ENCODE data around the gene CPE. TPM values are rescaled to one million over a fixed set of nuclear protein-coding genes. Genes with fewer than 3 reads are reported as not detected.

Gene CPE
- polyA plus RNA-seq, 4 donors, result 1.1 to 326 (median 22.9) TPM

DNA sequence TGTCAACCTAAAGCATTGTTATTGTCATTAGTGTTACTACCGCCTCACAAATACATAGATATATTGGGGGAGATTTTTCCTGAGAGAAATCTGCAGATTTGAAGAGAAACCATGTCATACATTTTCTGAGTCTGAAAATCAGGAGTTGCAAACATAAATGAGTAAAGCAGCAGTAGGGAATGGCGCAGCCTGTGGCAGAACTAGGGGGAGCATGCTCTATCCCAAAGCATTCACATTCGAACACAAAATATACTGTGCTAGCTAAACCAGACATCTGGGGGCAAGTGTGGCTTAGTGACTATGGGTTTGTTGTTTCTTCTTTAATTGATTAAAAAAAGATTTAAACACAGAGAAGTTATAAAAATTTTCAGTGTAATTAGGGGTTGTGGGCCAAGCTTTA is 83.2 kb downstream of the CPE start:
- Histone ChIP-seq H3K36me3 (ENCODE audit: control insufficient read depth in 3 of 3, insufficient read depth in 2 of 3, low read depth in 1 of 3, low read length in 3 of 3) (no peaks in the 10 kb centered on the region), H3K4me3 (ENCODE audit: low read depth in 1 of 3, low read length in 3 of 3) (no peak overlapping the region), H3K9me3 (ENCODE audit: control insufficient read depth in 2 of 2, insufficient read depth in 1 of 2, low read depth in 1 of 2, low read length in 1 of 2) (no peaks in the 10 kb centered on the region), H3K27me3 (ENCODE audit: control insufficient read depth in 3 of 3, insufficient read depth in 3 of 3, low read length in 3 of 3) (no peaks in the 10 kb centered on the region), H3K27ac (ENCODE audit: low read depth in 1 of 3, low read length in 2 of 3) (no peak overlapping the region), H3K4me1 (ENCODE audit: control insufficient read depth in 3 of 3, insufficient read depth in 2 of 3, low read depth in 1 of 3, low read length in 2 of 3) (no peaks in the 10 kb centered on the region)
- no peak for DNase-seq
- FAIRE-seq, result no peak
- WGBS, 3 donors, result 87 to 93% (median 90%) methylated on average over 3 of the region's 3 CpGs

DNA sequence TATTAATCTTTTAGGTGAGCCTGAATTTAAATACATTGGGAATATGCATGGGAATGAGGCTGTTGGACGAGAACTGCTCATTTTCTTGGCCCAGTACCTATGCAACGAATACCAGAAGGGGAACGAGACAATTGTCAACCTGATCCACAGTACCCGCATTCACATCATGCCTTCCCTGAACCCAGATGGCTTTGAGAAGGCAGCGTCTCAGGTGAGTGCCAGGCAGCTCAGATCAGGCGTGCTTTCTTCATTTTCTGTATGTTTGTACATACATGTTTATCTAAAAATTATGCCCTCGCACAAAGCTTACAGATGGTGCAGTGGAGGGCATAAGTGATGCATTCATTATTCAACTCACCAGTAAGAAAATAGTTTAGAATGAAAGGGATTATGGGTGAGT is 85.6 kb downstream of the CPE start:
- DNase-seq (no peak), FAIRE-seq (no peak)
- 74% methylated on average over 7 of the region's 7 CpGs for WGBS, 3 donors
- Histone ChIP-seq H3K4me3 (ENCODE audit: low read depth in 1 of 3, low read length in 3 of 3) (no peak overlapping the region), H3K27ac (ENCODE audit: low read depth in 1 of 3, low read length in 2 of 3) (no peak overlapping the region), H3K4me1 (ENCODE audit: control insufficient read depth in 3 of 3, insufficient read depth in 2 of 3, low read depth in 1 of 3, low read length in 2 of 3) (peaks cover 0 to 2% (median 0%) of the 10 kb centered on the region in 3 donors), H3K27me3 (ENCODE audit: control insufficient read depth in 3 of 3, insufficient read depth in 3 of 3, low read length in 3 of 3) (no peaks in the 10 kb centered on the region), H3K36me3 (ENCODE audit: control insufficient read depth in 3 of 3, insufficient read depth in 2 of 3, low read depth in 1 of 3, low read length in 3 of 3) (no peaks in the 10 kb centered on the region), H3K9me3 (ENCODE audit: control insufficient read depth in 2 of 2, insufficient read depth in 1 of 2, low read depth in 1 of 2, low read length in 1 of 2) (no peaks in the 10 kb centered on the region)

DNA sequence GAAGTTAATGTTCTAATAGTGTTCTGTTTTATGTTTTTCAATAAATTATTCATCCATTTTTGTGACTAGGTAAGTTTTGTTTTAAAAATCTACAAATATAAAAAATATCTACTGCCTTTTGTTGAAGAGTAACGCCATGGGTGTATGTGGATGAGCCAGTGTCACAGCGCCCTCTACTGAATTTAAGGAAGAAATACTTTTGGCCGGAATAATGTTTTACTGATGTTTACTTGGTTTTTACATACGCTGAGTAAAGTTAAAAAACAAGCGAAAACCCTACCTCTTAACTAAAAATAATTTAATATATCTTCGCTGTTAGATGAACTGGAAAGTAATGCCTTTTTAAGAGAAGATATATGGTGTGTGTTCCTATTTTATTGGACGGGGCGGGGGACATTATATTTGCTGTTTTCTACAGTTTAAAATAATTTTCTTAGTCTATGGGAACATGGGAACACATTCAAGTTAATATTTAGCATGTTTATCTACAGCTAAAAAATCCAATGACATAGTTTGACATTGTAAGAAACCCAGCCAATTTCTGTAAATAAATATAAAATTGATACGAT is 86.1 kb downstream of the CPE start:
- H3K36me3 ChIP-seq (ENCODE audit: control insufficient read depth in 3 of 3, insufficient read depth in 2 of 3, low read depth in 1 of 3, low read length in 3 of 3), result no peaks in the 10 kb centered on the region
- H3K27me3 ChIP-seq (ENCODE audit: control insufficient read depth in 3 of 3, insufficient read depth in 3 of 3, low read length in 3 of 3), result no peaks in the 10 kb centered on the region
- H3K27ac ChIP-seq (ENCODE audit: low read depth in 1 of 3, low read length in 2 of 3), result no peak overlapping the region
- FAIRE-seq (peak; percentile 87), DNase-seq (peak; percentile 42 to 58)
- H3K4me1 ChIP-seq (ENCODE audit: control insufficient read depth in 3 of 3, insufficient read depth in 2 of 3, low read depth in 1 of 3, low read length in 2 of 3), result peaks cover 0 to 2% (median 0%) of the 10 kb centered on the region in 3 donors
- H3K9me3 ChIP-seq (ENCODE audit: control insufficient read depth in 2 of 2, insufficient read depth in 1 of 2, low read depth in 1 of 2, low read length in 1 of 2), result peaks cover 0 to 2% of the 10 kb centered on the region in 2 donors
- no peak overlapping the region for H3K4me3 ChIP-seq (ENCODE audit: low read depth in 1 of 3, low read length in 3 of 3)
- WGBS, 3 donors, result 24 to 26% (median 26%) methylated on average over 9 of the region's 9 CpGs

DNA sequence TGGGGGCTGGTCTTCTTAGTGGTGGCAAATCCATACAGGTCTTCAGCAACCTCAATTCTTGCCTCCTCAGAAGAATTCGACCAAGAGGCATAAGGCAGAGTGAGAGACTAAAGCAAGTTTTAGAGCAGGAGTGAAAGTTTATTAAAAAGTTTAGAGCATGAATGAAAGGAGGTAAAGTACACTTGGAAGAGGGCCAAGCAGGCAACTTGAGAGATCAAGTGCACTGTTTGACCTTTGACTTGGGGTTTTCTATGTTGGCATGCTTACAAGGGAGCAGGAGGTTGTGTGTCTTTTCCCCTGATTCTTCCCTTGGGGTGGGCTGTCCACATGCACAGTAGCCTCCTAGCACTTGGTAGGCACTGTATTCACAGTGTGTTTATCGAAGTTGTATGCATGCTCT is 91.2 kb downstream of the CPE start:
- no peaks in the 10 kb centered on the region for H3K36me3 ChIP-seq (ENCODE audit: control insufficient read depth in 3 of 3, insufficient read depth in 2 of 3, low read depth in 1 of 3, low read length in 3 of 3)
- DNase-seq (peak in 1 of 2 donors; percentile 79), FAIRE-seq (no peak)
- H3K4me3 ChIP-seq (ENCODE audit: low read depth in 1 of 3, low read length in 3 of 3), result no peak overlapping the region
- no peak overlapping the region for H3K27ac ChIP-seq (ENCODE audit: low read depth in 1 of 3, low read length in 2 of 3)
- H3K4me1 ChIP-seq (ENCODE audit: control insufficient read depth in 3 of 3, insufficient read depth in 2 of 3, low read depth in 1 of 3, low read length in 2 of 3), result peaks cover 0 to 2% (median 0%) of the 10 kb centered on the region in 3 donors
- peaks cover 0 to 22% of the 10 kb centered on the region in 2 donors for H3K9me3 ChIP-seq (ENCODE audit: control insufficient read depth in 2 of 2, insufficient read depth in 1 of 2, low read depth in 1 of 2, low read length in 1 of 2)
- 41 to 66% (median 44%) methylated on average over 2 of the region's 2 CpGs for whole genome bisulfite sequencing, 3 donors
- no peaks in the 10 kb centered on the region for H3K27me3 ChIP-seq (ENCODE audit: control insufficient read depth in 3 of 3, insufficient read depth in 3 of 3, low read length in 3 of 3)

DNA sequence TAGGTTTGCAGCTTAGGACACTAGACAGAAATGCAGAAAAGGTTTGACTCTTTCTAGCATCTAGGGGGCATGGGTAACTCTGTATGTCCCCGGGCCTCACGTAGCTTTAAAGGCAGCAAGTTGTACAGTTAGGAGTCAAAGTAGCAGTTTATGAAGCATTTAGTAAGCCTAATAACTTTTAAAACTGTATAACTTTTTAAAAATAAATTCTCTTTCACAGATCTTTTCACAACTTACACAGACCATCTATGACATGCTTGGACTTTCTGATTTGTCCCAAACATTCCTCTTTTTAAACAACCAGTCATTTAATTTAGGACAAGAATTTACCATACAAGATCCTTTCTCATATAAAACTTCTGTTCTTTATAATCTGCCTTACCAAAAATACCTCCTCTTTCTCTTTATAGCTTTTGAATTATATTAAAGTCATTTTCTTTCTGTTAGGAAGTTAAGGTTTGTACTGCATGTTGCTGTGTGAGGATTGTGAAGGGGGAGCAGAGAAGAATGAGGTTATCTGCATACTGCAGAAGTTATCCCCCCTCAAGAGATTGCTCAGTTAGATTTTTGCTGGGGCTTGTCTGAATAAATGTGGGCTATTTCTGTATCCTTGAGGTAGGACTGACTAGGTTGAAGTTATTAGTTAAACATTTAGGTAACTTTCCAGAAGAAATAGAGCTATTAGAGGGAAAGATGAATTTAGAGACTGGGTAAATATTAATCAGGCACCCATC is 94.3 kb downstream of the CPE start:
- H3K4me3 ChIP-seq (ENCODE audit: low read depth in 1 of 3, low read length in 3 of 3), result no peak overlapping the region
- no peaks in the 10 kb centered on the region for H3K36me3 ChIP-seq (ENCODE audit: control insufficient read depth in 3 of 3, insufficient read depth in 2 of 3, low read depth in 1 of 3, low read length in 3 of 3)
- H3K9me3 ChIP-seq (ENCODE audit: control insufficient read depth in 2 of 2, insufficient read depth in 1 of 2, low read depth in 1 of 2, low read length in 1 of 2), result peaks cover 0 to 22% of the 10 kb centered on the region in 2 donors
- H3K4me1 ChIP-seq (ENCODE audit: control insufficient read depth in 3 of 3, insufficient read depth in 2 of 3, low read depth in 1 of 3, low read length in 2 of 3), result peaks cover 0 to 2% (median 0%) of the 10 kb centered on the region in 3 donors
- no peaks in the 10 kb centered on the region for H3K27me3 ChIP-seq (ENCODE audit: control insufficient read depth in 3 of 3, insufficient read depth in 3 of 3, low read length in 3 of 3)
- no peak overlapping the region for H3K27ac ChIP-seq (ENCODE audit: low read depth in 1 of 3, low read length in 2 of 3)
- FAIRE-seq, result no peak
- WGBS, 3 donors, result 88 to 97% (median 92%) methylated on average over 2 of the region's 2 CpGs
- no peak for DNase-seq

DNA sequence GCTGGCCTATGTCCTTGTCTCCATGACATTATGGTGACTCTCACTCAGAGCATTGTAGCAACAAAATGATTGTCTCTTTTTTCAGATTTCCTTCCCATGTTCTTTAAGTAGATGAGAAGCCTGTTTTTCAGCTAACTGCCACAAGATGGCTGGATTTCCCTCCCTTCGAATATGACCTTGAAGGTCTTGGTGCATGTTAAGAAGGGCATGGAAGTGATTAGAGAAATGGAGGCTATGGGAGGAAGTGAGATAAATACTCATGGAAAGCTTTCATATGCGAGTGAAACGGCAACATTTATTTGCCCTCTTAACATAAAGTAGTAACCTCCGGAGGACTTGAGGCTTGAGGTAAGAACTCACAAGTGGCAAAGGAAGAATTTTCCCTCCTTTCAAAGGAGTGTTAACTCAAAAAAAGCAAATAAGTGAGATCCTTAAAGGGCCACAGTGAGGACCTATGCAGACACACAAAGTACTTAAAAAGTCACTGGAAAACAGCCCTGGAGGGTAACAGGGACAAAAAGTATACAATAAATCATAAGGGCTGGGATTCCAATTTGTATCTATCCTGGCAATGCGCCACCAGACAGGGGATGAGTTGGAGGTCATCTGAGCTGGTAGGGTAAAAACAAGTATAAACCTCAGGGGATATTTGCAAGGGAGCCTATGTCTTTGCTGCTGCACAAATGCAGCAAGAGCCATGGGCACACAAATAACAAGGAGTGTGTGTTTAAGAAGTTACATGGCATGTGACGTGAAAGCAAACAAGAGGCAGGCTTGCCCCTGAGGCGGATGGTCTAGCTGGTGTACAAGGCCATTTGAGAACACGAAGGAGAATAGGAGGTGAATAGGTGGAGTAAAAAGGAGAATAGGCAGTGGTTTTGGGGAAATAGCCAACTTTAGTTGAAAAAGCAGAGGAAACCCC is 96.2 kb downstream of the CPE start:
- no peak overlapping the region for H3K4me3 ChIP-seq (ENCODE audit: low read depth in 1 of 3, low read length in 3 of 3)
- no peaks in the 10 kb centered on the region for H3K27me3 ChIP-seq (ENCODE audit: control insufficient read depth in 3 of 3, insufficient read depth in 3 of 3, low read length in 3 of 3)
- no peaks in the 10 kb centered on the region for H3K4me1 ChIP-seq (ENCODE audit: control insufficient read depth in 3 of 3, insufficient read depth in 2 of 3, low read depth in 1 of 3, low read length in 2 of 3)
- 89% methylated on average over 8 of the region's 8 CpGs for WGBS, 3 donors
- no peak for FAIRE-seq
- H3K36me3 ChIP-seq (ENCODE audit: control insufficient read depth in 3 of 3, insufficient read depth in 2 of 3, low read depth in 1 of 3, low read length in 3 of 3), result no peaks in the 10 kb centered on the region
- H3K27ac ChIP-seq (ENCODE audit: low read depth in 1 of 3, low read length in 2 of 3), result no peak overlapping the region
- H3K9me3 ChIP-seq (ENCODE audit: control insufficient read depth in 2 of 2, insufficient read depth in 1 of 2, low read depth in 1 of 2, low read length in 1 of 2), result peaks cover 0 to 18% of the 10 kb centered on the region in 2 donors
- DNase-seq, result no peak

DNA sequence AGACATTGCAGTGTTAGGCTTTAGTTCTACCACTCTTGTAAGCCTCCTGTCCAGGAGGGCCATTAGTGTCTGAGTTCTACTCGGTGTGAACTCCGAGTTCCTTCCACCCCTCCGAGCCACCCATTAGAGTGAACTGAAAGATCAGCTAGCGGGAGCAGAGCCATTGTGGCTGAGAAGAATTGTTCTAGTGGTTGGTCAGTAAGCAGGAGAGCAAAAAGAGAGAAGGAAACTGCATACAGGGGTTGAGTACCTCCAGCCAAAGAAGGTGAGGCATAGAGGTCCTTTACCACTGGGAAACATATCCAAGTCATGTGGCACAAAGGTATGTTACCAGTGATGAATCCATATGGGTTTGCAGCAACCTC is 96.9 kb downstream of the CPE start:
- H3K36me3 ChIP-seq (ENCODE audit: control insufficient read depth in 3 of 3, insufficient read depth in 2 of 3, low read depth in 1 of 3, low read length in 3 of 3), result no peaks in the 10 kb centered on the region
- H3K4me1 ChIP-seq (ENCODE audit: control insufficient read depth in 3 of 3, insufficient read depth in 2 of 3, low read depth in 1 of 3, low read length in 2 of 3), result no peaks in the 10 kb centered on the region
- H3K27me3 ChIP-seq (ENCODE audit: control insufficient read depth in 3 of 3, insufficient read depth in 3 of 3, low read length in 3 of 3), result no peaks in the 10 kb centered on the region
- DNase-seq (no peak), FAIRE-seq (no peak)
- WGBS, 3 donors, result 95 to 96% (median 95%) methylated on average over 4 of the region's 4 CpGs
- H3K27ac ChIP-seq (ENCODE audit: low read depth in 1 of 3, low read length in 2 of 3), result no peak overlapping the region
- H3K4me3 ChIP-seq (ENCODE audit: low read depth in 1 of 3, low read length in 3 of 3), result no peak overlapping the region
- H3K9me3 ChIP-seq (ENCODE audit: control insufficient read depth in 2 of 2, insufficient read depth in 1 of 2, low read depth in 1 of 2, low read length in 1 of 2), result peaks cover 0 to 13% of the 10 kb centered on the region in 2 donors

DNA sequence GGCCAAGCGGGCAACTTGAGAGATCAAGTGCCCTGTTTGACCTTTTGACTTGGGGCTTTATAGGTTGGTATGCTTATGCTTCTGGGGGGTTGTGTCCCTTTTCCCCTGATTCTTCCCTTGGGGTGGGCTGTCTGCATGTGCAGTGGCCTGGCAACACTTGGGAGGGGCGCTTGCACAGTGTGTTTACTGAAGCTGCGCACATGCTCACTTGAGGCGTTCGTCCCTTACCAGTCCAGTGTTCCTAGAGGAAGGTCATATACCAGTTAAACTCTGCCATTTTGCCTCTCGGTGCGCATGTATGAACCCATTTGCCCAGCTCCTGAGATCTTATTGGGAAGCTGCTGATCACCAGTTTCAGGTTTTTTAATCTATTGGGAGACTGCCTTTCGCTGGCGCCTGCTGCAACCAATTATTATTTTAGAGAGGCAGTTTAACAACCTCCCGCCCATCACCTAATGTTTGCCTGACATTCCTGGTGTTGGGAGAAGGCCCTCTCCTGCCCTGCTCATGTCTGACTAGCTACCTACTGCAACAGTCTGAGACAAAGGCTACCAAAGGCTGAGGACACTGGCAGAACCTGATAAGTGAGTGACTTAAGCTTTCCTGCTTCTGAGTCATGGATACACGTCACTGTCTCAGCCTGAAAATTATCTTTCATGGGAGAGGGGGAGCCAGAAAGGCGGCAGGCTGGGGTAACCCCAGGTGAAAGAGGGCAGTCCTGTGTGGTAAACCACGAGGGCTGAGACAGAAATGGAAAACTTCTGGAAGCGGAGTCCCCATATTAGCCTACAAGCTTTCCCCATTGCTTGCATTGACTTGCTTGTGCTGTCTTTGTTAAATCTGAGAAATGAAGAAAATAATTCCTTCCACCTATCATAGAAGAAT is 97.6 kb downstream of the CPE start:
- DNase-seq, result peak in 1 of 2 donors; percentile 46
- Histone ChIP-seq H3K4me1 (ENCODE audit: control insufficient read depth in 3 of 3, insufficient read depth in 2 of 3, low read depth in 1 of 3, low read length in 2 of 3) (no peaks in the 10 kb centered on the region), H3K36me3 (ENCODE audit: control insufficient read depth in 3 of 3, insufficient read depth in 2 of 3, low read depth in 1 of 3, low read length in 3 of 3) (no peaks in the 10 kb centered on the region), H3K27ac (ENCODE audit: low read depth in 1 of 3, low read length in 2 of 3) (no peak overlapping the region), H3K27me3 (ENCODE audit: control insufficient read depth in 3 of 3, insufficient read depth in 3 of 3, low read length in 3 of 3) (no peaks in the 10 kb centered on the region), H3K4me3 (ENCODE audit: low read depth in 1 of 3, low read length in 3 of 3) (no peak overlapping the region), H3K9me3 (ENCODE audit: control insufficient read depth in 2 of 2, insufficient read depth in 1 of 2, low read depth in 1 of 2, low read length in 1 of 2) (peaks cover 0 to 12% of the 10 kb centered on the region in 2 donors)
- no peak for FAIRE-seq
- 82 to 89% (median 84%) methylated on average over 14 of the region's 14 CpGs for WGBS, 3 donors
